HL-60 (cell line): ENCODE data around the gene ADGRG6.

ENCODE experiments used
- CTCF ChIP-seq: IDR thresholded peaks from one replicate; pipeline ENCODE4 v1.5.1; 2011; ENCODE audit warnings: low read length, control low read depth, inconsistent platforms; ENCODE audit not compliant: insufficient read depth
- GABPA ChIP-seq: IDR thresholded peaks from 2 replicates; pipeline ENCODE4 v1.6.1; 2012; ENCODE audit warnings: low read depth
- POLR2AphosphoS5 ChIP-seq: IDR thresholded peaks from 2 replicates; pipeline ENCODE4 v1.6.1; 2012; ENCODE audit warnings: low read depth
- SPI1 ChIP-seq: IDR thresholded peaks from 2 replicates; pipeline ENCODE4 v1.6.1; 2012; ENCODE audit warnings: low read depth, mild to moderate bottlenecking, borderline replicate concordance
- TF ChIP-seq, protein P1 (sequence below): IDR thresholded peaks from 2 replicates; pipeline ENCODE4 v1.6.1; 2012; ENCODE audit warnings: low read depth; ENCODE audit not compliant: insufficient replicate concordance

DNA sequence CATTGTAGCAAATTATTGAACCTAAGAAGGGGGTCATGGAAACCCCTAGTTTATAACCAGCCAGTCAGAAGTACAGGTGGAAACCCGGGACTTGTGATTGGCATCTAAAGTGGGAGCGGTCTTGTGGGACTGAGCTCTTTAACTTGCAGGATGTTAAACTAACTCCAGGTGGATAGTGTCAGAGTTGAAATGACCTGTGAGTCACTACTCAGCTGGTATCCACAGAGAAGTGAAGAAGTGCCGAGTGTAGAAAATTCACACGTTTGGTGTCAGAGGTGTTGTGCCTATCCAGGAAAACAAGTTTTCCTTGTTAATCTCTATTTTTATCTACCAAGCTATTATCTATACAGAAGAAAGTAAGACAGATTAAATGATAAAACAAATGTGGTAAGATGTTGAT, 179.7 kb downstream of the ADGRG6 start:
- TF ChIP-seq CTCF (no peak), GABPA (no peak), SPI1 (no peak), POLR2AphosphoS5 (no peak)
- TF ChIP-seq, protein P1, sequence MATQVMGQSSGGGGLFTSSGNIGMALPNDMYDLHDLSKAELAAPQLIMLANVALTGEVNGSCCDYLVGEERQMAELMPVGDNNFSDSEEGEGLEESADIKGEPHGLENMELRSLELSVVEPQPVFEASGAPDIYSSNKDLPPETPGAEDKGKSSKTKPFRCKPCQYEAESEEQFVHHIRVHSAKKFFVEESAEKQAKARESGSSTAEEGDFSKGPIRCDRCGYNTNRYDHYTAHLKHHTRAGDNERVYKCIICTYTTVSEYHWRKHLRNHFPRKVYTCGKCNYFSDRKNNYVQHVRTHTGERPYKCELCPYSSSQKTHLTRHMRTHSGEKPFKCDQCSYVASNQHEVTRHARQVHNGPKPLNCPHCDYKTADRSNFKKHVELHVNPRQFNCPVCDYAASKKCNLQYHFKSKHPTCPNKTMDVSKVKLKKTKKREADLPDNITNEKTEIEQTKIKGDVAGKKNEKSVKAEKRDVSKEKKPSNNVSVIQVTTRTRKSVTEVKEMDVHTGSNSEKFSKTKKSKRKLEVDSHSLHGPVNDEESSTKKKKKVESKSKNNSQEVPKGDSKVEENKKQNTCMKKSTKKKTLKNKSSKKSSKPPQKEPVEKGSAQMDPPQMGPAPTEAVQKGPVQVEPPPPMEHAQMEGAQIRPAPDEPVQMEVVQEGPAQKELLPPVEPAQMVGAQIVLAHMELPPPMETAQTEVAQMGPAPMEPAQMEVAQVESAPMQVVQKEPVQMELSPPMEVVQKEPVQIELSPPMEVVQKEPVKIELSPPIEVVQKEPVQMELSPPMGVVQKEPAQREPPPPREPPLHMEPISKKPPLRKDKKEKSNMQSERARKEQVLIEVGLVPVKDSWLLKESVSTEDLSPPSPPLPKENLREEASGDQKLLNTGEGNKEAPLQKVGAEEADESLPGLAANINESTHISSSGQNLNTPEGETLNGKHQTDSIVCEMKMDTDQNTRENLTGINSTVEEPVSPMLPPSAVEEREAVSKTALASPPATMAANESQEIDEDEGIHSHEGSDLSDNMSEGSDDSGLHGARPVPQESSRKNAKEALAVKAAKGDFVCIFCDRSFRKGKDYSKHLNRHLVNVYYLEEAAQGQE = no peak
